HL-60 (cell line): ENCODE data around the gene CNOT11.

ENCODE experiments used
- DNase-seq, 2 experiments: peaks; one replicate each; pipeline ENCODE4 v3.0.0-alpha.2; 2010 to 2020; ENCODE audit warnings: low read depth in 1 of 2, low spot score in 1 of 2
- H3K27ac ChIP-seq: fragments of 250-450 bp; sonication (Bioruptor Pico); replicated peaks from 2 replicates; pipeline ENCODE4 v1.5.1; 2020; ENCODE audit warnings: mild to moderate bottlenecking, moderate library complexity
- H3K27me3 ChIP-seq: fragments of 250-450 bp; sonication (Bioruptor Pico); 2 replicates; pipeline ENCODE4 v1.5.1; 2021; ENCODE audit warnings: mild to moderate bottlenecking, moderate library complexity; ENCODE audit not compliant: insufficient read depth, poor library complexity, severe bottlenecking
- H3K4me3 ChIP-seq: replicated peaks from 2 replicates; pipeline ENCODE4 v1.5.1; 2011; ENCODE audit warnings: mild to moderate bottlenecking, control low read depth, low read length; ENCODE audit not compliant: insufficient read depth
- GABPA ChIP-seq: IDR thresholded peaks from 2 replicates; pipeline ENCODE4 v1.6.1; 2012; ENCODE audit warnings: low read depth
- POLR2AphosphoS5 ChIP-seq: IDR thresholded peaks from 2 replicates; pipeline ENCODE4 v1.6.1; 2012; ENCODE audit warnings: low read depth
- SPI1 ChIP-seq: IDR thresholded peaks from 2 replicates; pipeline ENCODE4 v1.6.1; 2012; ENCODE audit warnings: low read depth, mild to moderate bottlenecking, borderline replicate concordance
- TF ChIP-seq, protein P1 (sequence below): IDR thresholded peaks from 2 replicates; pipeline ENCODE4 v1.6.1; 2012; ENCODE audit warnings: low read depth; ENCODE audit not compliant: insufficient replicate concordance
- TF ChIP-seq, protein P2 (sequence below): IDR thresholded peaks from one replicate; pipeline ENCODE4 v1.5.1; 2011; ENCODE audit warnings: low read length, control low read depth, inconsistent platforms; ENCODE audit not compliant: insufficient read depth

Gene CNOT11

DNA sequence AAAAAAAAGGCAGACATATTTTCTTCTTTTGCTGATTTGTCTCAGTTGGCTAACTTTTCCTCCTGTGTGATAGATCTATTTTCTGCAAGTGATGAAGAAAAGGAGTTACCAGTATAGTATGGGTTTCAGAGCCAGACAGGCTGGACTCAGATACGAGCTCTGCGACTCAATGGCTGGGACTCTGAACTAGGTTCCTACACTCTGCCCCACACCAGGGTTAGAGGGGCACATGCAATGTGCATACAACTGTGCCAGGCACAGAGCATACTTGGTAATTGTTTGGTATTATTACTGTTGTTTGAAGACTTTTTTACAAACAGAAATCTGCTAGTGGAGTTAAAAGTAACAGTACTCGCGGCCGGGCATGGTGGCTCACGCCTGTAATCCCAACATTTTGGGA, 34.0 kb downstream of the CNOT11 start:
- Histone ChIP-seq H3K27ac (no peak overlapping the region), H3K27me3 (no peaks in the 10 kb centered on the region)

DNA sequence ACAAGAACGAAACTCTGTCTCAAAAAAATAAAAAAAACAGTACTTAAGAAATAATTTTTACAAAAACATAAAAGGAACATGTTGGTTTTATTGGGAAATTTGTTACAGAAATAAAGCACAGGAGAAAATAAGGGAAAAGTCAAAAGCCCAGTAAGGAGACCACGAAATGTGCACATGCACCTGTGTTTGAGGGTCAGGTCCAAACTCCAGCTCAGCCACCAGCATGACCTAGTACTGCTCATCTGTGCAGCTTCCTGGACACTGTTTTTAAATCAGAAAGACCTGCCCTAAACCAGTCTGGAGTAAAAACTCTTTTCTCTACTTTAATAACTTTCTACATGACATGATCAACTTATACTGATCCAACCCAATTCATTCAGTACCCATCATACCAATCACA, 34.6 kb downstream of the CNOT11 start:
- TF ChIP-seq, protein P1, sequence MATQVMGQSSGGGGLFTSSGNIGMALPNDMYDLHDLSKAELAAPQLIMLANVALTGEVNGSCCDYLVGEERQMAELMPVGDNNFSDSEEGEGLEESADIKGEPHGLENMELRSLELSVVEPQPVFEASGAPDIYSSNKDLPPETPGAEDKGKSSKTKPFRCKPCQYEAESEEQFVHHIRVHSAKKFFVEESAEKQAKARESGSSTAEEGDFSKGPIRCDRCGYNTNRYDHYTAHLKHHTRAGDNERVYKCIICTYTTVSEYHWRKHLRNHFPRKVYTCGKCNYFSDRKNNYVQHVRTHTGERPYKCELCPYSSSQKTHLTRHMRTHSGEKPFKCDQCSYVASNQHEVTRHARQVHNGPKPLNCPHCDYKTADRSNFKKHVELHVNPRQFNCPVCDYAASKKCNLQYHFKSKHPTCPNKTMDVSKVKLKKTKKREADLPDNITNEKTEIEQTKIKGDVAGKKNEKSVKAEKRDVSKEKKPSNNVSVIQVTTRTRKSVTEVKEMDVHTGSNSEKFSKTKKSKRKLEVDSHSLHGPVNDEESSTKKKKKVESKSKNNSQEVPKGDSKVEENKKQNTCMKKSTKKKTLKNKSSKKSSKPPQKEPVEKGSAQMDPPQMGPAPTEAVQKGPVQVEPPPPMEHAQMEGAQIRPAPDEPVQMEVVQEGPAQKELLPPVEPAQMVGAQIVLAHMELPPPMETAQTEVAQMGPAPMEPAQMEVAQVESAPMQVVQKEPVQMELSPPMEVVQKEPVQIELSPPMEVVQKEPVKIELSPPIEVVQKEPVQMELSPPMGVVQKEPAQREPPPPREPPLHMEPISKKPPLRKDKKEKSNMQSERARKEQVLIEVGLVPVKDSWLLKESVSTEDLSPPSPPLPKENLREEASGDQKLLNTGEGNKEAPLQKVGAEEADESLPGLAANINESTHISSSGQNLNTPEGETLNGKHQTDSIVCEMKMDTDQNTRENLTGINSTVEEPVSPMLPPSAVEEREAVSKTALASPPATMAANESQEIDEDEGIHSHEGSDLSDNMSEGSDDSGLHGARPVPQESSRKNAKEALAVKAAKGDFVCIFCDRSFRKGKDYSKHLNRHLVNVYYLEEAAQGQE, result no peak
- TF ChIP-seq POLR2AphosphoS5 (no peak), SPI1 (no peak), GABPA (no peak)
- TF ChIP-seq, protein P2, sequence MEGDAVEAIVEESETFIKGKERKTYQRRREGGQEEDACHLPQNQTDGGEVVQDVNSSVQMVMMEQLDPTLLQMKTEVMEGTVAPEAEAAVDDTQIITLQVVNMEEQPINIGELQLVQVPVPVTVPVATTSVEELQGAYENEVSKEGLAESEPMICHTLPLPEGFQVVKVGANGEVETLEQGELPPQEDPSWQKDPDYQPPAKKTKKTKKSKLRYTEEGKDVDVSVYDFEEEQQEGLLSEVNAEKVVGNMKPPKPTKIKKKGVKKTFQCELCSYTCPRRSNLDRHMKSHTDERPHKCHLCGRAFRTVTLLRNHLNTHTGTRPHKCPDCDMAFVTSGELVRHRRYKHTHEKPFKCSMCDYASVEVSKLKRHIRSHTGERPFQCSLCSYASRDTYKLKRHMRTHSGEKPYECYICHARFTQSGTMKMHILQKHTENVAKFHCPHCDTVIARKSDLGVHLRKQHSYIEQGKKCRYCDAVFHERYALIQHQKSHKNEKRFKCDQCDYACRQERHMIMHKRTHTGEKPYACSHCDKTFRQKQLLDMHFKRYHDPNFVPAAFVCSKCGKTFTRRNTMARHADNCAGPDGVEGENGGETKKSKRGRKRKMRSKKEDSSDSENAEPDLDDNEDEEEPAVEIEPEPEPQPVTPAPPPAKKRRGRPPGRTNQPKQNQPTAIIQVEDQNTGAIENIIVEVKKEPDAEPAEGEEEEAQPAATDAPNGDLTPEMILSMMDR, result no peak

More for the DNA sequence above, 34.0 kb downstream of the CNOT11 start:
- DNase-seq, result no peak
- no peak overlapping the region for H3K4me3 ChIP-seq
- TF ChIP-seq SPI1 (no peak), GABPA (no peak), POLR2AphosphoS5 (no peak)
- TF ChIP-seq, protein P2, result no peak
- TF ChIP-seq, protein P1, result no peak

DNA sequence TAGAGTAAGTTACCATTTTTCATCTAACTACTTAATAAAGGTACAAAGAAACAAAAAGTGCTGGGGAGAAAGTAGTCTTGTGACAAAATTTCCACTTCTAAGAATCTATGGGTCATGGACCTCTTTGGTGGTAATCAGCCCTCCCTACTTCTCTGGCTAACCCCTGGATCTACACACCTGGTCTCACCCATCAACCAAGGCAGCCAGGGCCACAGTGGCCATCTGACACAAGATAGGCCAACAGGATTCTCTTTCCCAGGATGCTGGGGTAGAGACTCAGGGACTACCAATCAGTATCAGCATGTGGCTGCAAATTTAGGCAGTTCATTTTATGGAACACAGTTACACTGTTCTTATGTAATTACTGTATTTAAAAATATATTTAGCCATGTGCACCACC, 38.0 kb downstream of the CNOT11 start:
- Histone ChIP-seq H3K27me3 (no peaks in the 10 kb centered on the region), H3K27ac (no peak overlapping the region), H3K4me3 (no peak overlapping the region)
- TF ChIP-seq SPI1 (no peak), GABPA (no peak), POLR2AphosphoS5 (no peak)
- TF ChIP-seq, protein P1, result no peak
- TF ChIP-seq, protein P2, result no peak
- DNase-seq, result no peak

More for the DNA sequence above, 34.6 kb downstream of the CNOT11 start:
- Histone ChIP-seq H3K27ac (no peak overlapping the region), H3K4me3 (no peak overlapping the region), H3K27me3 (no peaks in the 10 kb centered on the region)
- DNase-seq, result no peak
